Left ventricle myocardium inferior (tissue), 1 donor: Measurements from ENCODE around the gene FILIP1. TPM values are rescaled to one million over a fixed set of nuclear protein-coding genes. Genes with fewer than 3 reads are reported as not detected.

ENCODE experiments used
- DNase-seq: peaks from one replicate; pipeline ENCODE4 v3.0.0-alpha.2; 2020
- H3K27ac ChIP-seq: fragments of 200-600 bp; replicated peaks from 2 replicates; pipeline ENCODE4 v1.8.0; 2021
- H3K27me3 ChIP-seq: fragments of 200-600 bp; 2 replicates; pipeline ENCODE4 v1.8.0; 2021; ENCODE audit warnings: low read depth
- H3K36me3 ChIP-seq: fragments of 200-600 bp; 2 replicates; pipeline ENCODE4 v1.8.0; 2021
- H3K4me1 ChIP-seq: fragments of 200-600 bp; 2 replicates; pipeline ENCODE4 v1.8.0; 2021
- H3K4me3 ChIP-seq: fragments of 200-600 bp; 2 replicates; pipeline ENCODE4 v1.8.0; 2021; ENCODE audit warnings: mild to moderate bottlenecking, moderate library complexity
- H3K9me3 ChIP-seq: fragments of 200-600 bp; replicated peaks from 2 replicates; pipeline ENCODE4 v1.8.0; 2021
- intact Hi-C: fragments of 100-400 bp; cut with micrococcal nuclease; formaldehyde crosslinking; loops from one replicate; pipeline ENCODE4 v1.11.0; 2022
- total RNA-seq: library from RNA; stranded (reverse); fragmentation: NEBNext Ultra II Directional; extraction: Animal tissue kit (Norgen Biotek cat#: 25700); gene quantifications from one replicate; pipeline ENCODE4 v1.2.1, GENCODE V29; 2021
- TF ChIP-seq, protein P1 (sequence below): fragments of 200-600 bp; IDR thresholded peaks from 2 replicates; pipeline ENCODE4 v1.8.0; 2021; ENCODE audit warnings: antibody characterized with exemption, mild to moderate bottlenecking, borderline replicate concordance
- donor health status: DM: no; HTN: yes; CAD: no; lungs with severe emphysema.

The FILIP1 gene
- total RNA-seq, 1 donor from 2014 or later, result 173 TPM

DNA sequence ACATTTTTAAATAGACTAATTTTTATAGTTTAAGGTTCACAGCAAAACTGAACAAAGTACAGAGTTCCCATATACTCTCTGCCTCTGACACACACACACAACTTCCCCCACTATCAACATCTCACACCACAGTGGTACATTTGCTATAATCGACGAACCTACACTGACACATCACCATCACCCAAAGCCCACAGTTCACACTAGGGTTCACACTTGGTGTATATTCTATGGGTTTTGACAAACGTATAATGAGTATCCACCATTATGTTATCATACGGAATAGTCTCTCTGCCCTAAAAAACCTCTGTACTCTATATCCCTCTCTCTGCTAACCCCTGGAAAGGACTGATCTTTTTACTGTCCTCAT, 224.6 kb downstream of the FILIP1 start:
- Histone ChIP-seq H3K27ac (peak overlapping the region; percentile 2), H3K4me3 (no peak overlapping the region), H3K36me3 (peaks cover 20% of the 10 kb centered on the region), H3K4me1 (peaks cover 43% of the 10 kb centered on the region), H3K27me3 (no peaks in the 10 kb centered on the region), H3K9me3 (no peaks in the 10 kb centered on the region)
- DNase-seq, result no peak
- TF ChIP-seq, protein P1, sequence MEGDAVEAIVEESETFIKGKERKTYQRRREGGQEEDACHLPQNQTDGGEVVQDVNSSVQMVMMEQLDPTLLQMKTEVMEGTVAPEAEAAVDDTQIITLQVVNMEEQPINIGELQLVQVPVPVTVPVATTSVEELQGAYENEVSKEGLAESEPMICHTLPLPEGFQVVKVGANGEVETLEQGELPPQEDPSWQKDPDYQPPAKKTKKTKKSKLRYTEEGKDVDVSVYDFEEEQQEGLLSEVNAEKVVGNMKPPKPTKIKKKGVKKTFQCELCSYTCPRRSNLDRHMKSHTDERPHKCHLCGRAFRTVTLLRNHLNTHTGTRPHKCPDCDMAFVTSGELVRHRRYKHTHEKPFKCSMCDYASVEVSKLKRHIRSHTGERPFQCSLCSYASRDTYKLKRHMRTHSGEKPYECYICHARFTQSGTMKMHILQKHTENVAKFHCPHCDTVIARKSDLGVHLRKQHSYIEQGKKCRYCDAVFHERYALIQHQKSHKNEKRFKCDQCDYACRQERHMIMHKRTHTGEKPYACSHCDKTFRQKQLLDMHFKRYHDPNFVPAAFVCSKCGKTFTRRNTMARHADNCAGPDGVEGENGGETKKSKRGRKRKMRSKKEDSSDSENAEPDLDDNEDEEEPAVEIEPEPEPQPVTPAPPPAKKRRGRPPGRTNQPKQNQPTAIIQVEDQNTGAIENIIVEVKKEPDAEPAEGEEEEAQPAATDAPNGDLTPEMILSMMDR, result no peak
- intact Hi-C loops, result no loop called here

DNA sequence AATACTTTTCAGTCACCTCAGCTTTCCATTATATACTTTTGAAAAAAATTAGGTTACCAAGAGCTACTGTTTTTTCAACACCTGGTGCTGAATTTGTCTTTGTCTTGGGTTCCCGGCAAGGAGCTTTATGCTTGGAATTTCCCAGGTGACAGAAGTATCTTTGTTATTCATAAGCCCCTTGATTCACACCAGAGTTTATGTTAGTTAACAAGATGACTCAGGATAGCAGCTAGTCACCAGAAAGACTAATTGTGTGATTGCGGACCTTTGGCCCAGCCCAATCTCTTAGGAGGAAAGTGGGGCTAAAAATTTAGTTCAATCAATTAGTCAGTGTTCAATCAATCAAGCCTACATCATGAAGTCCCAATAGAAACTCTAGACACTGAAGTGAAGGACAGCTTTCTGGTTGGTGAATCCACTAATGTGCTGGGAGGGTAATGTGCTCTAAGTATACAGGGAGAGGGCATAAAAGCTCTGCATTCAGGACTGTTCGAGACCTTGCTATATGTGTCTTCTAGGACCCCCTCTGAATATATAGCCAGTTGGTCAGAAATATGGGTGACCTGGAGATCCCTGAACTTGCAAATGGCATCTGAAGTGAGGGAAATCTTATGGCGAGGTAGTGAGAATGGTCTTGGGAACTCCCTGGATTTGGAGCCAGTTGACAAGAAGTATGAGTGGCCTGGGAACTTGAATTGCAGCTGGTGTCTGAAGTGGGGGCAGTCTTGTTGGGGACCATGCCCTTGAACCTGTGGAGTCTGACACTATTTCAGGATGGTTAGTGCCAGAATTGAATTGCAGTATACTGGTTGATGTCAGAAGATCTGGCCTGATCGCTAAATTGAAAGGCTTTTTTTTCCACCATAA, 225.2 kb downstream of the FILIP1 start:
- intact Hi-C loops, result no loop called here
- Histone ChIP-seq H3K27me3 (no peaks in the 10 kb centered on the region), H3K4me1 (peaks cover 38% of the 10 kb centered on the region), H3K36me3 (peaks cover 25% of the 10 kb centered on the region), H3K4me3 (no peak overlapping the region), H3K27ac (peak overlapping the region; percentile 24), H3K9me3 (no peaks in the 10 kb centered on the region)
- DNase-seq, result no peak
- TF ChIP-seq, protein P1, result no peak

DNA sequence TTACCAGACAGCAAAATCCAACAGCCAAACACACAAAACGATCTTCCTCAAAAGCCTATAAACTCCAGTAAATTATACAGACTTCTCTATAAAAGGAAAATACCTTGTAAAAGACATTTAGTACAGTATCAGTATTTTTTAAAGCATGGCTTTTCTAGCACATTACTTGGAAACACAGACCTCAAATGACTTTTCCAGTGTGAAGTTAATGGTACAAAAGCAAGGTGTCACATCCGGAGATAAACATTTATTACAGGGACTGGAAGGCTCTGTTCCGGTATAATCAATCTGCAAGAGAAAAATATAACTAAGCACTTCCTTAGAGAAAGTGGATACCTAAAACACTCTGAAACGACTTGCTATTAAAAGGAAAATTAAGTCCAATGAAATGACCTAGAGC, 226.1 kb downstream of the FILIP1 start:
- no peak overlapping the region for H3K4me3 ChIP-seq
- TF ChIP-seq, protein P1, result no peak
- no peaks in the 10 kb centered on the region for H3K9me3 ChIP-seq
- peaks cover 36% of the 10 kb centered on the region for H3K4me1 ChIP-seq
- H3K36me3 ChIP-seq, result peaks cover 24% of the 10 kb centered on the region
- intact Hi-C loops, result loop anchor here (2.0 kb wide), 1 partner anchor 259 kb away; no protein-coding TSS in a partner anchor
- H3K27ac ChIP-seq, result peak overlapping the region; percentile 24
- no peak for DNase-seq
- H3K27me3 ChIP-seq, result no peaks in the 10 kb centered on the region

DNA sequence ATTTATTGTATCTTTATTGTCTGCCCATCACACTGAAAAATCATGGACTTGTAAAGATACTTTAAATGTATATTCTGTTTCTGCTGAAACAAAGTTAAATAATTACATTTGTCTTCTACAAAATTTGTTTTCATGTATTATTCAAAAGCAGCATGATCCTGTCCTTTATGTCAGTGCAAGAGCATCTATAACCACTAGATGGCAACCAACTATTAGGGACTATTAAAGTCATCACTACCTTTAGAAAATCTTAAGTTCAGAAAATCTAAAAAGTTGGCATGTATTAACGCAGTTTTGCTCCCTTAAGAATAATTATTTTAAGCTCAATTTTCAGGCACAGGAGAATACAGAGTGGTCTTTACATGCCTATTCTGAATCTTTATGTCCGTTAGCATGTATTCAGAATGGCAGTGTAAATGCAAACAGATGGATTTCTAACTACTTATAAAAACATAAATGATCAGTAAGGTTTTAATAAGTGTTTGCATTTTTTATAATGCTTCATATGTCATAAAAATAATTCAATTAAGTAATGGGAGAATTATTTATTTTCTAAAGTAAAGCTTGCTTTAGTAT, 226.8 kb downstream of the FILIP1 start:
- intact Hi-C loops, result loop anchor here (2.0 kb wide), 1 partner anchor 260 kb away; no protein-coding TSS in a partner anchor
- Histone ChIP-seq H3K4me3 (no peak overlapping the region), H3K9me3 (no peaks in the 10 kb centered on the region), H3K36me3 (peaks cover 24% of the 10 kb centered on the region), H3K27me3 (no peaks in the 10 kb centered on the region), H3K4me1 (peaks cover 30% of the 10 kb centered on the region), H3K27ac (no peak overlapping the region)
- TF ChIP-seq, protein P1, result peak; percentile 94
- no peak for DNase-seq

DNA sequence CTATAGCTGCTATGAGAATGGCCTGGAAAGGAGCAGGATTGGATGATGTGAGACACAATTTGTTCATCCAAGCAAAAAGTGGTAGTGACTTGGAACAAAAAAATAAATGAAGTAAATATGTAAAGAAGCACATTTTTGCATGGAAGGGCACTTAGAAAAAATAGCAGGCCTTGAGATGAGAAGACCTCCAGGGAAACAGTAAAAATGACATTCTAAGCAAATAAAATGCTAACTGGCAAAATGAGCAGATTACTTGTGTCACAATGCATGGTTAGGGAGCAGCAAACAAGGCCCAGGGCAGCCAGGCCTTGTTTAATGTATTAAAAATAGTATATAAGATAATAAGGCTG, 230.2 kb downstream of the FILIP1 start:
- no peak for DNase-seq
- Histone ChIP-seq H3K27me3 (no peaks in the 10 kb centered on the region), H3K36me3 (peaks cover 54% of the 10 kb centered on the region), H3K4me1 (peaks cover 22% of the 10 kb centered on the region), H3K9me3 (no peaks in the 10 kb centered on the region), H3K4me3 (no peak overlapping the region), H3K27ac (no peak overlapping the region)
- intact Hi-C loops, result no loop called here
- TF ChIP-seq, protein P1, result no peak
